ENCODE data around the gene MYL11.
A peak's percentile ranks its signal among the peaks of the same experiment; 100 is the strongest.

The MYL11 gene

GRCh38 chr16:30351001-30351441, 23.6 kb upstream of the MYL11 start:
- Histone ChIP-seq H2AFZ (ENCODE audit: low read length) (no peak overlapping the region), H3K79me1 (ENCODE audit: low read depth, low read length) (peaks cover 14% of the 10 kb centered on the region), H4K91ac (ENCODE audit: low read depth, low read length, poor library complexity) (no peak overlapping the region), H2BK12ac (ENCODE audit: low read length) (no peak overlapping the region), H3K4me2 (ENCODE audit: insufficient read depth, low read length, poor library complexity, severe bottlenecking) (no peak overlapping the region), H2BK5ac (ENCODE audit: low read length) (no peak overlapping the region), H3K27me3 (ENCODE audit: control insufficient read depth in 3 of 3, insufficient read depth in 3 of 3, low read depth in 1 of 3, low read length in 3 of 3) (no peaks in the 10 kb centered on the region), H3K4me1 (ENCODE audit: control insufficient read depth in 2 of 2, insufficient read depth in 1 of 2, low read depth in 1 of 2, low read length in 2 of 2) (peaks cover 6 to 8% of the 10 kb centered on the region in 2 donors), H2BK15ac (ENCODE audit: low read length) (no peak overlapping the region), H3K14ac (ENCODE audit: low read length) (no peak overlapping the region), H3K4me3 (ENCODE audit: low read length in 2 of 2) (no peak overlapping the region), H3K9me3 (replicated peaks in 1 of 2; ENCODE audit: control insufficient read depth in 2 of 2, insufficient read depth in 1 of 2, low read depth in 1 of 2, low read length in 2 of 2) (no peaks in the 10 kb centered on the region), H2AK5ac (ENCODE audit: low read depth, low read length) (no peak overlapping the region), H3K27ac (replicated peaks; ENCODE audit: low read length) (no peak overlapping the region), H4K8ac (ENCODE audit: low read depth, low read length) (no peak overlapping the region), H3K4ac (ENCODE audit: low read length) (no peak overlapping the region), H3K18ac (ENCODE audit: low read length) (no peak overlapping the region), H3K23ac (ENCODE audit: low read depth, low read length, poor library complexity) (no peak overlapping the region), H3K9ac (ENCODE audit: low read depth, low read length, poor library complexity) (no peak overlapping the region), H2BK120ac (ENCODE audit: low read depth, low read length) (no peak overlapping the region), H3K36me3 (replicated peaks in 1 of 2; ENCODE audit: control insufficient read depth in 2 of 2, insufficient read depth in 2 of 2, low read length in 2 of 2) (peaks cover 35 to 41% of the 10 kb centered on the region in 2 donors)
- no CpG with 5 or more reads among the region's 15 CpGs for WGBS, 2 donors (ENCODE audit: extremely low coverage in 2 of 2, insufficient read length in 2 of 2, insufficient replicate concordance in 1 of 2)
- no peak for DNase-seq (ENCODE audit: low spot score)

- Histone ChIP-seq H2AFZ (ENCODE audit: low read length) (no peak overlapping the region), H3K4me2 (ENCODE audit: insufficient read depth, low read length, poor library complexity, severe bottlenecking) (no peak overlapping the region), H3K27ac (replicated peaks; ENCODE audit: low read length) (no peak overlapping the region), H3K79me1 (ENCODE audit: low read depth, low read length) (peaks cover 14% of the 10 kb centered on the region), H3K23ac (ENCODE audit: low read depth, low read length, poor library complexity) (no peak overlapping the region), H3K4me3 (ENCODE audit: low read length in 2 of 2) (no peak overlapping the region), H2BK120ac (ENCODE audit: low read depth, low read length) (no peak overlapping the region), H3K18ac (ENCODE audit: low read length) (no peak overlapping the region), H2AK5ac (ENCODE audit: low read depth, low read length) (no peak overlapping the region), H3K4me1 (ENCODE audit: control insufficient read depth in 2 of 2, insufficient read depth in 1 of 2, low read depth in 1 of 2, low read length in 2 of 2) (peaks cover 8 to 10% of the 10 kb centered on the region in 2 donors), H3K9me3 (replicated peaks in 1 of 2; ENCODE audit: control insufficient read depth in 2 of 2, insufficient read depth in 1 of 2, low read depth in 1 of 2, low read length in 2 of 2) (no peaks in the 10 kb centered on the region), H4K8ac (ENCODE audit: low read depth, low read length) (no peak overlapping the region), H3K4ac (ENCODE audit: low read length) (no peak overlapping the region), H3K14ac (ENCODE audit: low read length) (no peak overlapping the region), H3K9ac (ENCODE audit: low read depth, low read length, poor library complexity) (no peak overlapping the region), H2BK12ac (ENCODE audit: low read length) (no peak overlapping the region), H3K36me3 (replicated peaks in 1 of 2; ENCODE audit: control insufficient read depth in 2 of 2, insufficient read depth in 2 of 2, low read length in 2 of 2) (peaks cover 35 to 43% of the 10 kb centered on the region in 2 donors), H3K27me3 (ENCODE audit: control insufficient read depth in 3 of 3, insufficient read depth in 3 of 3, low read depth in 1 of 3, low read length in 3 of 3) (no peaks in the 10 kb centered on the region), H2BK5ac (ENCODE audit: low read length) (no peak overlapping the region), H2BK15ac (ENCODE audit: low read length) (no peak overlapping the region), H4K91ac (ENCODE audit: low read depth, low read length, poor library complexity) (no peak overlapping the region)
- no CpG with 5 or more reads among the region's 11 CpGs for WGBS, 2 donors (ENCODE audit: extremely low coverage in 2 of 2, insufficient read length in 2 of 2, insufficient replicate concordance in 1 of 2)
- DNase-seq (ENCODE audit: low spot score) = no peak
Measured at GRCh38 chr16:30351586-30352419, 22.8 kb upstream of the MYL11 start.

GRCh38 chr16:30352488-30353401, 21.9 kb upstream of the MYL11 start:
- no peaks in the 10 kb centered on the region for H3K9me3 ChIP-seq (replicated peaks in 1 of 2; ENCODE audit: control insufficient read depth in 2 of 2, insufficient read depth in 1 of 2, low read depth in 1 of 2, low read length in 2 of 2)
- no peak overlapping the region for H4K91ac ChIP-seq (ENCODE audit: low read depth, low read length, poor library complexity)
- no CpG with 5 or more reads among the region's 14 CpGs for WGBS, 2 donors (ENCODE audit: extremely low coverage in 2 of 2, insufficient read length in 2 of 2, insufficient replicate concordance in 1 of 2)
- no peak overlapping the region for H4K8ac ChIP-seq (ENCODE audit: low read depth, low read length)
- peak overlapping the region; percentile 47 for H3K23ac ChIP-seq (ENCODE audit: low read depth, low read length, poor library complexity)
- H3K9ac ChIP-seq (ENCODE audit: low read depth, low read length, poor library complexity) = no peak overlapping the region
- H3K4me1 ChIP-seq (ENCODE audit: control insufficient read depth in 2 of 2, insufficient read depth in 1 of 2, low read depth in 1 of 2, low read length in 2 of 2) = peaks cover 8 to 10% of the 10 kb centered on the region in 2 donors
- H2BK120ac ChIP-seq (ENCODE audit: low read depth, low read length) = no peak overlapping the region
- H3K4ac ChIP-seq (ENCODE audit: low read length) = no peak overlapping the region
- H3K14ac ChIP-seq (ENCODE audit: low read length) = no peak overlapping the region
- peaks cover 39 to 53% of the 10 kb centered on the region in 2 donors for H3K36me3 ChIP-seq (replicated peaks in 1 of 2; ENCODE audit: control insufficient read depth in 2 of 2, insufficient read depth in 2 of 2, low read length in 2 of 2)
- no peak overlapping the region for H2AK5ac ChIP-seq (ENCODE audit: low read depth, low read length)
- H3K27ac ChIP-seq (replicated peaks; ENCODE audit: low read length) = no peak overlapping the region
- H3K4me3 ChIP-seq (ENCODE audit: low read length in 2 of 2) = no peak overlapping the region
- H2BK15ac ChIP-seq (ENCODE audit: low read length) = no peak overlapping the region
- no peak overlapping the region for H2BK12ac ChIP-seq (ENCODE audit: low read length)
- no peak overlapping the region for H3K18ac ChIP-seq (ENCODE audit: low read length)
- H3K79me1 ChIP-seq (ENCODE audit: low read depth, low read length) = peaks cover 14% of the 10 kb centered on the region
- no peak overlapping the region for H2BK5ac ChIP-seq (ENCODE audit: low read length)
- H2AFZ ChIP-seq (ENCODE audit: low read length) = no peak overlapping the region
- no peaks in the 10 kb centered on the region for H3K27me3 ChIP-seq (ENCODE audit: control insufficient read depth in 3 of 3, insufficient read depth in 3 of 3, low read depth in 1 of 3, low read length in 3 of 3)
- no peak overlapping the region for H3K4me2 ChIP-seq (ENCODE audit: insufficient read depth, low read length, poor library complexity, severe bottlenecking)
- no peak for DNase-seq (ENCODE audit: low spot score)

All from neuronal stem cell (in vitro differentiated cells).